HL-60 (cell line): ENCODE data around the gene ISG20.

Source experiments
- DNase-seq, 2 experiments: peaks; one replicate each; pipeline ENCODE4 v3.0.0-alpha.2; 2010 to 2020; ENCODE audit warnings: low read depth in 1 of 2, low spot score in 1 of 2
- H3K27ac ChIP-seq: fragments of 250-450 bp; sonication (Bioruptor Pico); replicated peaks from 2 replicates; pipeline ENCODE4 v1.5.1; 2020; ENCODE audit warnings: mild to moderate bottlenecking, moderate library complexity
- H3K27me3 ChIP-seq: fragments of 250-450 bp; sonication (Bioruptor Pico); 2 replicates; pipeline ENCODE4 v1.5.1; 2021; ENCODE audit warnings: mild to moderate bottlenecking, moderate library complexity; ENCODE audit not compliant: insufficient read depth, poor library complexity, severe bottlenecking
- H3K4me3 ChIP-seq: replicated peaks from 2 replicates; pipeline ENCODE4 v1.5.1; 2011; ENCODE audit warnings: mild to moderate bottlenecking, control low read depth, low read length; ENCODE audit not compliant: insufficient read depth
- CTCF ChIP-seq: IDR thresholded peaks from one replicate; pipeline ENCODE4 v1.5.1; 2011; ENCODE audit warnings: low read length, control low read depth, inconsistent platforms; ENCODE audit not compliant: insufficient read depth
- GABPA ChIP-seq: IDR thresholded peaks from 2 replicates; pipeline ENCODE4 v1.6.1; 2012; ENCODE audit warnings: low read depth
- POLR2AphosphoS5 ChIP-seq: IDR thresholded peaks from 2 replicates; pipeline ENCODE4 v1.6.1; 2012; ENCODE audit warnings: low read depth
- REST ChIP-seq: IDR thresholded peaks from 2 replicates; pipeline ENCODE4 v1.6.1; 2012; ENCODE audit warnings: low read depth; ENCODE audit not compliant: insufficient replicate concordance
- SPI1 ChIP-seq: IDR thresholded peaks from 2 replicates; pipeline ENCODE4 v1.6.1; 2012; ENCODE audit warnings: low read depth, mild to moderate bottlenecking, borderline replicate concordance

The ISG20 gene

GRCh38 chr15:88624156-88624970 lies 14.5 kb upstream of the ISG20 start:
- DNase-seq, result no peak
- Histone ChIP-seq H3K4me3 (no peak overlapping the region), H3K27ac (no peak overlapping the region), H3K27me3 (no peaks in the 10 kb centered on the region)
- TF ChIP-seq CTCF (no peak), REST (no peak), GABPA (no peak), POLR2AphosphoS5 (no peak), SPI1 (no peak)

- Histone ChIP-seq H3K4me3 (no peak overlapping the region), H3K27ac (no peak overlapping the region), H3K27me3 (no peaks in the 10 kb centered on the region)
- TF ChIP-seq CTCF (no peak), SPI1 (no peak), POLR2AphosphoS5 (no peak), REST (no peak), GABPA (no peak)
- no peak for DNase-seq
These were observed 13.8 kb upstream of the ISG20 start for GRCh38 chr15:88624971-88625490.

- Histone ChIP-seq H3K27ac (no peak overlapping the region), H3K4me3 (no peak overlapping the region), H3K27me3 (no peaks in the 10 kb centered on the region)
- no peak for DNase-seq
- TF ChIP-seq GABPA, result no peak
- TF ChIP-seq POLR2AphosphoS5, result no peak
These were observed 12.7 kb upstream of the ISG20 start for GRCh38 chr15:88625943-88626741.

GRCh38 chr15:88627463-88627862 lies 11.4 kb upstream of the ISG20 start:
- no peak overlapping the region for H3K4me3 ChIP-seq
- no peak overlapping the region for H3K27ac ChIP-seq
- DNase-seq, result no peak
- TF ChIP-seq REST, result no peak
- TF ChIP-seq SPI1, result no peak
- TF ChIP-seq GABPA, result no peak
- TF ChIP-seq CTCF, result no peak
- TF ChIP-seq POLR2AphosphoS5, result no peak
- H3K27me3 ChIP-seq, result no peaks in the 10 kb centered on the region
